Measurements from ENCODE around the gene EI24.
"Not testable (repeated sequence)": the region's sequence is repeated elsewhere in the genome, so short reads cannot be mapped to it uniquely, and the experiment has no call there.

Gene EI24

GRCh38 chr11:125568970-125569914 is at the start of gene EI24:
TSS of gene EI24 (plus strand) at chr11:125569477. CDS start at chr11:125572528, 3,051 bp downstream.
- DNase-seq = peak; percentile 92 to 94

DNA sequence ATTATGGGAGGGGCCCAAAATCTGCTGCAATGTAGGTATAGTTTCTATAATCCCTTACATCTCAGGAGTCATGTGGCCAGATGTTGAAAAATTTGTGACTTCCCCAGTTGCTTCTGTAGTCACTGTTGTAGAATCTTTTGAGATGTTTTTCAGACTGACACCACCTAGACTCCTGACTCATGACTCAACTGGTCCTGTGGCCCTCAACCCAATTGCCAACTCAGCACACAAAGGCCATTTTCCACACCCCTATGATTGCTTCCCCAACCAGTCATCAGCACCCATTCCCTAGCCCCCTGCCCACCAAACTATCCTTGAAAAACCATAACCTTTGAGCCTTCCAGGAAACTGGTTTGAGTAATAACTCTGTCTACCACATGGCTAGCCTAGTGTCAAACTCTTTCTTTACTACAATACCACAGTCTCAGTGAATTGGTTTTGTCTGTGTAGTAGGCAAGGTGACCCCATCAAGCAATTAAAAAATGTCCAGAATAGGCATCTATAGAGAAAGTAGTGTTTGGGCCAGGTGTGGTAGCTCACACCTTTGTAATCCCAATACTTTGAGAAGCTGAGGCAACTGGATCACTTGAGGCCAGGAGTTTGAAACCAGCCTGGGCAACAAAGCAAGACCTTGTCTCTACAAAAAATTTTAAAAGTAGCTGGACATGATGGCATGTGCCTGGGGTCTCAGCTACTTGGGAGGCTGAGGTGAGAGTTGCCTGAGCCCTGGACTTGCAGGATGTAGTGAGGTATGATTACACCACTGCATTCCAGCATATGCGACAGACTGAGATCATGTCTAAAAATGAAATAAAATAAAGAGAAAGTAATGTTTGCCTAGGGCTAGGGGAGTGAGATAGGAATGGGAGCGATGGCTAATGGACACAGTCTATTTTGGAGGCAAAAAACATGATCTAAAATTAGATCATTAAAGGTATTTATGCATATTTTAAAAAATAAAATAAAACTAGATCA is 49.1 kb upstream of the EI24 start:
- DNase-seq = no peak
- TF ChIP-seq POLR2A (IDR thresholded peaks at IDR 0.05; ENCODE audit: low read length) (no peak), GATA1 (IDR thresholded peaks at IDR 0.05; ENCODE audit: low read depth, low read length) (no peak)

More at GRCh38 chr11:125568970-125569914, at the start of gene EI24:
- peak; percentile 83 for TF ChIP-seq POLR2A (IDR thresholded peaks at IDR 0.05; ENCODE audit: low read length)
- TF ChIP-seq GATA1 (IDR thresholded peaks at IDR 0.05; ENCODE audit: low read depth, low read length) = no peak

GRCh38 chr11:125525303-125525702 is 44.0 kb upstream of the EI24 start:
- peak in 1 of 2 experiments; percentile 68 for DNase-seq
- no peak for TF ChIP-seq GATA1 (IDR thresholded peaks at IDR 0.05; ENCODE audit: low read depth, low read length)
- TF ChIP-seq POLR2A (IDR thresholded peaks at IDR 0.05; ENCODE audit: low read length) = no peak

DNA sequence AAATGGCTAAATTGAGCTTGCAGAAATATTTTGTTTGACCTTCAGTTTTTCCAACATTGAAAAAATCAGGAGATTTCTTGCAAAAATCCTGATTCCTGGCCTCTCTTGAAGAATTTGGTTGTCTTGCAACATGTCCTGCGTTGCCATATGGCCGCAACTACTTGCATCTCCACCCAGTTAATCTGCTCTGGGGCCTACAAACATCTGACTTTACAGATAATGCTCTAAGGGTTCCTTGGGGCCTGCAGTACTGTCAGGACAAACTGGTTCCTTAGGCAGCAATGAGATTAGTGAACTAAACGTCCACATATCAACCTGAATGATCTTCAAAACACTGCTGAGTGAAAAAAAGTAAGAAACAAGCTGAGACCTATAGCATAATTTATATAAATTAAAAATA is 36.6 kb upstream of the EI24 start:
- no peak for TF ChIP-seq POLR2A (IDR thresholded peaks at IDR 0.05; ENCODE audit: low read length)
- peak; percentile 42 for TF ChIP-seq GATA1 (IDR thresholded peaks at IDR 0.05; ENCODE audit: low read depth, low read length)
- DNase-seq = peak; percentile 85 to 95

- no peak for TF ChIP-seq POLR2A (IDR thresholded peaks at IDR 0.05; ENCODE audit: low read length)
- TF ChIP-seq GATA1 (IDR thresholded peaks at IDR 0.05; ENCODE audit: low read depth, low read length) = no peak
- no peak for DNase-seq
These were observed 33.7 kb upstream of the EI24 start for GRCh38 chr11:125535585-125535984.

GRCh38 chr11:125536834-125537233 is 32.4 kb upstream of the EI24 start:
- not testable (repeated sequence) for DNase-seq

GRCh38 chr11:125542709-125543108 is 26.6 kb upstream of the EI24 start:
- TF ChIP-seq GATA1 (IDR thresholded peaks at IDR 0.05; ENCODE audit: low read depth, low read length) (no peak), POLR2A (IDR thresholded peaks at IDR 0.05; ENCODE audit: low read length) (no peak)
- DNase-seq = peak in 1 of 2 experiments; percentile 28

GRCh38 chr11:125550780-125551179 is 18.5 kb upstream of the EI24 start:
- no peak for TF ChIP-seq GATA1 (IDR thresholded peaks at IDR 0.05; ENCODE audit: low read depth, low read length)
- no peak for TF ChIP-seq POLR2A (IDR thresholded peaks at IDR 0.05; ENCODE audit: low read length)
- no peak for DNase-seq

GRCh38 chr11:125551835-125552342 is 17.4 kb upstream of the EI24 start:
- peak in 1 of 2 experiments; percentile 59 for DNase-seq
- no peak for TF ChIP-seq POLR2A (IDR thresholded peaks at IDR 0.05; ENCODE audit: low read length)
- TF ChIP-seq GATA1 (IDR thresholded peaks at IDR 0.05; ENCODE audit: low read depth, low read length) = no peak

GRCh38 chr11:125552927-125553326 is 16.4 kb upstream of the EI24 start:
- DNase-seq = peak in 1 of 2 experiments; percentile 58
- no peak for TF ChIP-seq POLR2A (IDR thresholded peaks at IDR 0.05; ENCODE audit: low read length)
- no peak for TF ChIP-seq GATA1 (IDR thresholded peaks at IDR 0.05; ENCODE audit: low read depth, low read length)

- peak in 1 of 2 experiments; percentile 18 for DNase-seq
- TF ChIP-seq GATA1 (IDR thresholded peaks at IDR 0.05; ENCODE audit: low read depth, low read length) (no peak), POLR2A (IDR thresholded peaks at IDR 0.05; ENCODE audit: low read length) (no peak)
These were observed 15.9 kb upstream of the EI24 start for GRCh38 chr11:125553357-125553756.

DNA sequence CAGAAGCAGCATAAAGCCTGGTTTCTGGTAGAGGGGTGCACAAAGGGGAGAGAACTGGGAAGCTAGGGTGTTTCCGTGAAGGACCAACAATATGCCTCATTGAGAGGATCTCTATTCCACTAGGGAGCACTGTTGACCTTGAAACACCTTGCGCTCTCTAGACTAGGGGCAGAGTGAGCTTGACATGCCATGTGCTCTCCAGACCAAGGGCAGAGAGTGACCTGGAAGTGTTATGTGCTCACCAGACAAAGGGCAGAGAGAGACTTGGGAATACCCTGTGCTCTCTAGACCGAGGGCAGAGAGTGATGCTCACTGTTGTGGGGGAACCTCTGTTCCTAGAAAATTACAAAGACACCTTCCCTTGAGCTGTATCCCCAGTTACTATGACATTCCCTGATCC is 15.2 kb upstream of the EI24 start:
- no peak for DNase-seq
- no peak for TF ChIP-seq POLR2A (IDR thresholded peaks at IDR 0.05; ENCODE audit: low read length)
- TF ChIP-seq GATA1 (IDR thresholded peaks at IDR 0.05; ENCODE audit: low read depth, low read length) = no peak

GRCh38 chr11:125559888-125560287 is 9.4 kb upstream of the EI24 start:
- TF ChIP-seq GATA1 (IDR thresholded peaks at IDR 0.05; ENCODE audit: low read depth, low read length) = no peak
- TF ChIP-seq POLR2A (IDR thresholded peaks at IDR 0.05; ENCODE audit: low read length) = no peak
- no peak for DNase-seq

- no peak for TF ChIP-seq POLR2A (IDR thresholded peaks at IDR 0.05; ENCODE audit: low read length)
- TF ChIP-seq GATA1 (IDR thresholded peaks at IDR 0.05; ENCODE audit: low read depth, low read length) = no peak
- no peak for DNase-seq
These were observed 7.4 kb upstream of the EI24 start for GRCh38 chr11:125561924-125562323.

Data from erythroblast (primary cell).